Suppressor macrophage treated with lipopolysaccharide for 1 hour (primary cell): ENCODE measurements around the gene ATP9A.
"Not testable (repeated sequence)": the region's sequence is repeated elsewhere in the genome, so short reads cannot be mapped to it uniquely, and the experiment has no call there.

ENCODE experiments used
- DNase-seq, 3 donors: peaks; one replicate each; pipeline ENCODE4 v3.0.0-alpha.2; 2020 to 2022

The ATP9A gene

GRCh38 chr20:51725584-51726176 is 42.5 kb downstream of the ATP9A start:
- DNase-seq = no peak

- not testable (repeated sequence) for DNase-seq
Observed at GRCh38 chr20:51723026-51723425, 45.2 kb downstream of the ATP9A start.

- DNase-seq = not testable (repeated sequence)
Observed at GRCh38 chr20:51722246-51722645, 45.9 kb downstream of the ATP9A start.

- DNase-seq = no peak
Observed at GRCh38 chr20:51720854-51721253, 47.3 kb downstream of the ATP9A start.

GRCh38 chr20:51720384-51720783 is 47.8 kb downstream of the ATP9A start:
- no peak for DNase-seq

GRCh38 chr20:51715856-51716185 is 52.4 kb downstream of the ATP9A start:
- DNase-seq = no peak

- DNase-seq = no peak
Observed at GRCh38 chr20:51715163-51715855, 52.9 kb downstream of the ATP9A start.

GRCh38 chr20:51713213-51713598 is 55.0 kb downstream of the ATP9A start:
- DNase-seq = no peak

GRCh38 chr20:51712501-51713212 is 55.5 kb downstream of the ATP9A start:
- no peak for DNase-seq

- DNase-seq = no peak
Observed at GRCh38 chr20:51711426-51711825, 56.8 kb downstream of the ATP9A start.

- DNase-seq = no peak
Observed at GRCh38 chr20:51710361-51710894, 57.8 kb downstream of the ATP9A start.

GRCh38 chr20:51705400-51705799 is 62.8 kb downstream of the ATP9A start:
- DNase-seq = no peak

GRCh38 chr20:51703400-51704287 is 64.5 kb downstream of the ATP9A start:
- no peak for DNase-seq

GRCh38 chr20:51702556-51702955 is 65.6 kb downstream of the ATP9A start:
- peak; percentile 2 to 35 (median 26) for DNase-seq

- peak; percentile 50 to 66 (median 55) for DNase-seq
Observed at GRCh38 chr20:51700809-51701285, 67.3 kb downstream of the ATP9A start.

GRCh38 chr20:51698252-51698651 is 69.9 kb downstream of the ATP9A start:
- DNase-seq = no peak

GRCh38 chr20:51697096-51697826 is 70.9 kb downstream of the ATP9A start:
- DNase-seq = no peak

GRCh38 chr20:51696304-51697071 is 71.7 kb downstream of the ATP9A start:
- DNase-seq = no peak

- DNase-seq = peak; percentile 70 to 86 (median 82)
Observed at GRCh38 chr20:51695574-51696303, 72.5 kb downstream of the ATP9A start.

GRCh38 chr20:51692806-51693400 is 75.3 kb downstream of the ATP9A start:
- DNase-seq = no peak
